A673 (cell line): ENCODE measurements around the gene UVRAG. TPM values are rescaled to one million over a fixed set of nuclear protein-coding genes. Genes with fewer than 3 reads are reported as not detected.

ENCODE experiments used
- BruUV-seq: library from RNA; stranded (reverse); fragments of 400-500 nt; replicated peaks from 2 replicates; lab custom pipeline; 2021; lab: Mats Ljungman, UMichigan
- CTCF ChIA-PET: fragments of 300-600 bp; sonication (Branson Sonifier 250); formaldehyde crosslinking; loops from one replicate; lab custom pipeline; 2022; ENCODE audit warnings: antibody characterized with exemption; lab: Charles Lee
- POLR2A ChIA-PET: fragments of 300-600 bp; sonication (Branson Sonifier 250); formaldehyde crosslinking; loops from one replicate; lab custom pipeline; 2022; ENCODE audit warnings: antibody characterized with exemption; ENCODE audit not compliant: low non-redundant PET; lab: Charles Lee
- DNase-seq: peaks from one replicate; pipeline ENCODE4 v3.0.0-alpha.2; 2015; ENCODE audit warnings: low spot score
- H3K27ac ChIP-seq: fragments of 200-600 bp; sonication (generic); 2 replicates; pipeline ENCODE4 v1.5.1; 2016; ENCODE audit warnings: mixed run types, low read depth, mild to moderate bottlenecking, mixed read lengths, antibody characterized with exemption, low read length; ENCODE audit not compliant: poor library complexity, severe bottlenecking
- H3K27me3 ChIP-seq: fragments of 200-600 bp; sonication (generic); replicated peaks from 2 replicates; pipeline ENCODE4 v1.6.1; 2017; ENCODE audit warnings: mixed run types, low read depth, mild to moderate bottlenecking, mixed read lengths, antibody characterized with exemption, low read length; ENCODE audit not compliant: insufficient read depth, poor library complexity
- H3K36me3 ChIP-seq: fragments of 200-600 bp; sonication (generic); 2 replicates; pipeline ENCODE4 v1.6.1; 2016; ENCODE audit warnings: mixed run types, mild to moderate bottlenecking, mixed read lengths, antibody characterized with exemption, low read length; ENCODE audit not compliant: insufficient read depth, poor library complexity, severe bottlenecking
- H3K4me1 ChIP-seq: fragments of 200-600 bp; sonication (generic); 2 replicates; pipeline ENCODE4 v1.6.1; 2017; ENCODE audit warnings: mixed run types, mild to moderate bottlenecking, mixed read lengths, antibody characterized with exemption, low read length; ENCODE audit not compliant: insufficient read depth, poor library complexity, severe bottlenecking
- H3K4me3 ChIP-seq: fragments of 200-600 bp; sonication (generic); 2 replicates; pipeline ENCODE4 v1.5.1; 2016; ENCODE audit warnings: low read depth, mixed run types, mild to moderate bottlenecking, mixed read lengths, low read length; ENCODE audit not compliant: poor library complexity, severe bottlenecking
- H3K9me3 ChIP-seq: fragments of 200-600 bp; sonication (generic); 2 replicates; pipeline ENCODE4 v1.6.1; 2016; ENCODE audit warnings: mixed run types, low read depth, mild to moderate bottlenecking, mixed read lengths, antibody characterized with exemption, low read length; ENCODE audit not compliant: poor library complexity, severe bottlenecking
- EZH2 ChIP-seq: fragments of 200-600 bp; sonication (generic); IDR thresholded peaks from 2 replicates; pipeline ENCODE4 v1.6.1; 2017; ENCODE audit warnings: borderline replicate concordance, low read depth, mild to moderate bottlenecking, mixed read lengths, antibody characterized with exemption, low read length; ENCODE audit not compliant: poor library complexity, severe bottlenecking
- intact Hi-C: fragments of 100-400 bp; cut with micrococcal nuclease; formaldehyde crosslinking; loops from one replicate; pipeline ENCODE4 v1.10.0; 2022; ENCODE audit not compliant: unreplicated experiment
- total RNA-seq: library from RNA; stranded (reverse); gene quantifications from 2 replicates; pipeline ENCODE4 v1.2.3, GENCODE V29; 2021
- TF ChIP-seq, protein P1 (sequence below): fragments of 300-800, 200-600 bp; sonication (generic); conservative IDR thresholded peaks from 2 replicates; pipeline ENCODE4 v1.5.1; 2017; ENCODE audit warnings: low read depth, mild to moderate bottlenecking, antibody characterized with exemption, low read length, moderate library complexity, mixed read lengths

Gene UVRAG
- total RNA-seq, 1 experiment from 2014 or later, result 21.1 TPM

DNA sequence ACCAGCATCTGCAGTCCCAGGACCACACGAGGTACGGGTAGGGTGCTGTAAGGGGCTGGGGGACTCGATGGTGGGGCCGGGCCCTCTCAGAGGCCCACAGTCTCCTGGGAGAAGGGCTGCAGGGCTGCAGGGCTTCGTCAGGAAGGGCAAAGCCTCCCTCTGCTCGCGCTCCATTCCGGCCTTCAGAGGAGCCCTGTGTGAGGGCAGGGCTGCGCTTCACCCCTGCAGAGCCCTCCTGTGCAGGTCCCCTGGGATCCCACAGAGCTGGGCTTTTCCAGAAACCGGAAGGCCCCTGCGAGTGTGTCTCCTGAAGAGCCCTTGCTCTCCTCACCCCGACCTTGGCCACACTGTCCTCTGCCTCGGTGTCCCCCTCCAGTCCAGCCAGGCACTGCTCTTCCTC is 364.1 kb downstream of the UVRAG start:
- intact Hi-C loops, result no loop called here
- H3K4me3 ChIP-seq, result no peak overlapping the region
- H3K4me1 ChIP-seq, result no peaks in the 10 kb centered on the region
- no peaks in the 10 kb centered on the region for H3K36me3 ChIP-seq
- ChIA-PET CTCF (no interaction called here), POLR2A (no interaction called here)
- TF ChIP-seq, protein P1, sequence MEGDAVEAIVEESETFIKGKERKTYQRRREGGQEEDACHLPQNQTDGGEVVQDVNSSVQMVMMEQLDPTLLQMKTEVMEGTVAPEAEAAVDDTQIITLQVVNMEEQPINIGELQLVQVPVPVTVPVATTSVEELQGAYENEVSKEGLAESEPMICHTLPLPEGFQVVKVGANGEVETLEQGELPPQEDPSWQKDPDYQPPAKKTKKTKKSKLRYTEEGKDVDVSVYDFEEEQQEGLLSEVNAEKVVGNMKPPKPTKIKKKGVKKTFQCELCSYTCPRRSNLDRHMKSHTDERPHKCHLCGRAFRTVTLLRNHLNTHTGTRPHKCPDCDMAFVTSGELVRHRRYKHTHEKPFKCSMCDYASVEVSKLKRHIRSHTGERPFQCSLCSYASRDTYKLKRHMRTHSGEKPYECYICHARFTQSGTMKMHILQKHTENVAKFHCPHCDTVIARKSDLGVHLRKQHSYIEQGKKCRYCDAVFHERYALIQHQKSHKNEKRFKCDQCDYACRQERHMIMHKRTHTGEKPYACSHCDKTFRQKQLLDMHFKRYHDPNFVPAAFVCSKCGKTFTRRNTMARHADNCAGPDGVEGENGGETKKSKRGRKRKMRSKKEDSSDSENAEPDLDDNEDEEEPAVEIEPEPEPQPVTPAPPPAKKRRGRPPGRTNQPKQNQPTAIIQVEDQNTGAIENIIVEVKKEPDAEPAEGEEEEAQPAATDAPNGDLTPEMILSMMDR, result no peak
- no peak for TF ChIP-seq EZH2
- BruUV-seq, result no TSS peak
- no peak for DNase-seq
- H3K27ac ChIP-seq, result no peak overlapping the region
- no peaks in the 10 kb centered on the region for H3K9me3 ChIP-seq
- H3K27me3 ChIP-seq, result no peaks in the 10 kb centered on the region

DNA sequence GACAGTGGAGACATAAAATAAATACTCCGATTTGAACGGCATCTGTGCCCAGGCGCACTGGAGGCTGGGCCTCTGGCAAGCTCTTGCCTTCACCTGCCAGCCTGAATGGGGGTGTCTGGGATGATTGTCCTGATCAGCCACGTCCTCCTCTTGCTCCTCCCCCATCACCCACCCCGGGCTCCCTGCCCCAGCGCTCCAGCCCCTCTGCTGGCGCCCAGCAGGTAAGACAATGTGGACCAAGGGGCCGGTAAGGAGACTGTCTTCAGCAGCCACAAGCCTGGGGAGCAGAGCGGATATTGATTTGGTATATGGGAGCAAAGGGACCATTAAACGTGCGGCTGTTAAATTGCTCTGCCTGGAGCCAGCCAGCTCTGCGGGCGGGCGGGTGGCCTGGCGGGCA is 366.4 kb downstream of the UVRAG start:
- Histone ChIP-seq H3K27me3 (no peaks in the 10 kb centered on the region), H3K4me1 (no peaks in the 10 kb centered on the region), H3K27ac (no peak overlapping the region), H3K9me3 (no peaks in the 10 kb centered on the region), H3K4me3 (no peak overlapping the region), H3K36me3 (no peaks in the 10 kb centered on the region)
- intact Hi-C loops, result no loop called here
- TF ChIP-seq, protein P1, result no peak
- no peak for TF ChIP-seq EZH2
- CTCF ChIA-PET, result no interaction called here
- POLR2A ChIA-PET, result no interaction called here
- no TSS peak for BruUV-seq
- no peak for DNase-seq

DNA sequence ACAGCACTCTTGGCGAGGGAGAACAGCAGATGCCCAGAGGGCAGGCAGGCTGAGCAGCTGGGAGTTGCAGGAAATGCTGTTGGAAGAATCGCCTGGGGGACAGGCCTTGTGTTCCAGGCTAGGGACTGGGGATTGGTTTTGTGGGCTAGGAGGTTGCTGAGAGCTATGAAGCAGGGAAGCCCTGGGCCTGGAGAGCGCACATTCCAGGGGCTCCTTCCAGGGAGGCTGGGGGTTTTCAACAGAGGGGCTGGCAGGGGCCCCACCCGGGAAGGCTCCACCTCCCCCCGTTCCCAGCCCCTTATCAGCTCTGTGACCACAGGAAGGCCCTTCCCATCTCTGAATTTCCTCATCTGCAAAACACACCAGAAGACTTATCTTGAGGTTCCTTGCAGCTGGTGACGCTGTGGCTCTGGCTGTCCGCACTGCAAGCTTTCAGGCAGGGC is 369.6 kb downstream of the UVRAG start:
- Histone ChIP-seq H3K4me1 (no peaks in the 10 kb centered on the region), H3K36me3 (no peaks in the 10 kb centered on the region), H3K9me3 (no peaks in the 10 kb centered on the region), H3K4me3 (no peak overlapping the region), H3K27ac (no peak overlapping the region), H3K27me3 (no peaks in the 10 kb centered on the region)
- DNase-seq, result no peak
- POLR2A ChIA-PET, result no interaction called here
- CTCF ChIA-PET, result no interaction called here
- no peak for TF ChIP-seq EZH2
- TF ChIP-seq, protein P1, result no peak
- BruUV-seq, result no TSS peak
- intact Hi-C loops, result no loop called here
